HCT116 (cell line): ENCODE measurements around the gene SPON2. TPM values are rescaled to one million over a fixed set of nuclear protein-coding genes. Genes with fewer than 3 reads are reported as not detected.

Experiments used
- ATAC-seq: fragments of 200-7000 bp; cut with Tn5 transposase; 2 replicates; pipeline ENCODE4 v1.9.1; 2020; ENCODE audit warnings: mild to moderate bottlenecking, moderate library complexity
- BruUV-seq: library from RNA; stranded (reverse); fragments of 400-500 nt; replicated peaks from 2 replicates; lab custom pipeline; 2021; lab: Mats Ljungman, UMichigan
- CTCF ChIA-PET: fragments of 300-600 bp; sonication (Branson Sonifier 250); formaldehyde crosslinking; loops from one replicate; lab custom pipeline; 2021; ENCODE audit warnings: antibody characterized with exemption; lab: Charles Lee
- POLR2A ChIA-PET: fragments of 300-600, 350-600 bp; sonication (Branson Sonifier 250); formaldehyde crosslinking; loops from one replicate; lab custom pipeline; 2021; ENCODE audit warnings: antibody characterized with exemption; lab: Charles Lee
- RAD21 ChIA-PET, 2 experiments: fragments of 300-600 bp; sonication (Branson Sonifier 250); formaldehyde crosslinking; loops; one replicate each; lab custom pipeline; 2023; ENCODE audit warnings: low total read pairs in 2 of 2; ENCODE audit not compliant: uncharacterized antibody in 2 of 2, unreplicated experiment in 2 of 2, low non-redundant PET in 1 of 2; lab: Charles Lee
- DNase-seq: peaks from one replicate; pipeline ENCODE4 v3.0.0-alpha.2; 2010; ENCODE audit warnings: low read depth, low spot score
- H2AFZ ChIP-seq: fragments of 200-600 bp; shearing (Covaris generic), sonication (generic); 2 replicates; pipeline ENCODE4 v1.6.1; 2017; ENCODE audit warnings: low read depth, mixed run types, mixed read lengths, antibody characterized with exemption, low read length; ENCODE audit not compliant: poor library complexity, severe bottlenecking
- H3K27ac ChIP-seq: 2 replicates; pipeline ENCODE4 v1.5.1; 2012; ENCODE audit warnings: low read depth, low read length
- H3K27me3 ChIP-seq: fragments of 200-600 bp; sonication (generic); 2 replicates; pipeline ENCODE4 v1.6.1; 2016; ENCODE audit warnings: mixed run types, low read length, mixed read lengths; ENCODE audit not compliant: insufficient read depth
- H3K36me3 ChIP-seq, 2 experiments: fragments of 200-500 bp in 1 of 2; fragments of 200-600 bp in 1 of 2; sonication (Bioruptor generic) in 1 of 2; sonication (generic) in 1 of 2; 2 replicates each; pipeline versions ENCODE4 v1.5.1 to v1.6.1; 2014 to 2016; ENCODE audit warnings: low read length in 2 of 2, inconsistent platforms in 1 of 2, mixed read lengths in 1 of 2, mixed run types in 1 of 2; ENCODE audit not compliant: insufficient read depth in 2 of 2, control insufficient read depth in 1 of 2
- H3K4me1 ChIP-seq, 2 experiments: fragments of 200-600 bp in 1 of 2; sonication (generic) in 1 of 2; 2 replicates each; pipeline versions ENCODE4 v1.5.1 to v1.6.1; 2012 to 2017; ENCODE audit warnings: low read length in 2 of 2, inconsistent platforms in 1 of 2, mild to moderate bottlenecking in 1 of 2, mixed read lengths in 1 of 2, mixed run types in 1 of 2, moderate library complexity in 1 of 2; ENCODE audit not compliant: insufficient read depth in 2 of 2, control insufficient read depth in 1 of 2
- H3K4me2 ChIP-seq: fragments of 200-600 bp; sonication (generic); 2 replicates; pipeline ENCODE4 v1.6.1; 2017; ENCODE audit warnings: mixed run types, low read length, mixed read lengths
- H3K4me3 ChIP-seq, 2 experiments: fragments of 200-600 bp in 1 of 2; sonication (generic) in 1 of 2; replicated peaks in 1 of 2; 2 replicates each; pipeline ENCODE4 v1.5.1; 2011 to 2016; ENCODE audit warnings: low read length in 2 of 2, control low read depth in 1 of 2, low read depth in 1 of 2, mild to moderate bottlenecking in 1 of 2, mixed read lengths in 1 of 2, mixed run types in 1 of 2
- H3K79me2 ChIP-seq: fragments of 200-600 bp; sonication (generic); 2 replicates; pipeline ENCODE4 v1.6.1; 2017; ENCODE audit warnings: mild to moderate bottlenecking, mixed run types, low read length, moderate library complexity, mixed read lengths; ENCODE audit not compliant: insufficient read depth
- H3K9ac ChIP-seq: fragments of 200-600 bp; sonication (generic); 2 replicates; pipeline ENCODE4 v1.6.1; 2016; ENCODE audit warnings: low read length, mixed read lengths
- H3K9me2 ChIP-seq: fragments of 200-600 bp; sonication (generic), shearing (Covaris generic); 2 replicates; pipeline ENCODE4 v1.6.1; 2017; ENCODE audit warnings: mixed run types, mild to moderate bottlenecking, moderate library complexity; ENCODE audit not compliant: insufficient read depth
- H3K9me3 ChIP-seq, 2 experiments: fragments of 200-500 bp in 1 of 2; fragments of 200-600 bp in 1 of 2; sonication (Bioruptor generic) in 1 of 2; sonication (generic) in 1 of 2; 2 replicates each; pipeline ENCODE4 v1.6.1; 2014 to 2017; ENCODE audit warnings: low read length in 2 of 2, mixed read lengths in 2 of 2, inconsistent platforms in 1 of 2, low read depth in 1 of 2, mild to moderate bottlenecking in 1 of 2, mixed run types in 1 of 2, moderate library complexity in 1 of 2; ENCODE audit not compliant: control insufficient read depth in 1 of 2, insufficient read depth in 1 of 2
- H4K20me1 ChIP-seq: fragments of 200-600 bp; sonication (generic), shearing (Covaris generic); 2 replicates; pipeline ENCODE4 v1.6.1; 2017; ENCODE audit warnings: mixed run types, mild to moderate bottlenecking, moderate library complexity; ENCODE audit not compliant: insufficient read depth
- ATF3 ChIP-seq: IDR thresholded peaks from 2 replicates; pipeline ENCODE4 v1.6.1; 2012
- CBX3 ChIP-seq: IDR thresholded peaks from 2 replicates; pipeline ENCODE4 v1.6.1; 2012; ENCODE audit warnings: low read depth
- CEBPB ChIP-seq: IDR thresholded peaks from 2 replicates; pipeline ENCODE4 v1.6.1; 2012; ENCODE audit warnings: low read depth
- CTCF ChIP-seq, 3 experiments: fragments of 200-600 bp in 1 of 3; sonication (generic) in 1 of 3; IDR thresholded peaks in 2 of 3; conservative IDR thresholded peaks in 1 of 3; 2 replicates each; pipeline ENCODE4 v1.5.1; 2012 to 2017; ENCODE audit warnings: low read depth in 2 of 3, low read length in 2 of 3, antibody characterized with exemption in 1 of 3, borderline replicate concordance in 1 of 3, control low read depth in 1 of 3, mild to moderate bottlenecking in 1 of 3, mixed read lengths in 1 of 3, mixed run types in 1 of 3, moderate library complexity in 1 of 3; ENCODE audit not compliant: insufficient read depth in 1 of 3
- EGR1 ChIP-seq: IDR thresholded peaks from 2 replicates; pipeline ENCODE4 v1.6.1; 2012; ENCODE audit warnings: low read depth
- ELF1 ChIP-seq: IDR thresholded peaks from 2 replicates; pipeline ENCODE4 v1.6.1; 2012; ENCODE audit warnings: low read depth, borderline replicate concordance
- JUND ChIP-seq: IDR thresholded peaks from 2 replicates; pipeline ENCODE4 v1.6.1; 2012
- SP1 ChIP-seq: IDR thresholded peaks from 2 replicates; pipeline ENCODE4 v1.6.1; 2012; ENCODE audit warnings: low read depth
- SRF ChIP-seq: IDR thresholded peaks from 2 replicates; pipeline ENCODE4 v1.6.1; 2012; ENCODE audit warnings: low read depth
- TCF7L2 ChIP-seq: IDR thresholded peaks from 2 replicates; pipeline ENCODE4 v1.7.0; 2011; ENCODE audit warnings: borderline replicate concordance, inconsistent platforms; ENCODE audit not compliant: insufficient read depth, insufficient read length; ENCODE audit errors: extremely low read depth
- ZBTB33 ChIP-seq: IDR thresholded peaks from 2 replicates; pipeline ENCODE4 v1.6.1; 2011; ENCODE audit warnings: mild to moderate bottlenecking, low read length, moderate library complexity; ENCODE audit not compliant: insufficient replicate concordance; ENCODE audit errors: extremely low read depth
- ZNF274 ChIP-seq: fragments of 200-500 bp; sonication (Bioruptor generic); IDR thresholded peaks from 2 replicates; pipeline ENCODE4 v1.6.1; 2014; ENCODE audit warnings: mild to moderate bottlenecking, low read depth, low read length, inconsistent platforms
- intact Hi-C: fragments of 100-400 bp; cut with micrococcal nuclease; formaldehyde crosslinking; loops from 2 replicates; pipeline ENCODE4 v1.10.0; 2022
- total RNA-seq: library from RNA; stranded (reverse); gene quantifications from one replicate; pipeline ENCODE4 v1.2.1, GENCODE V29; 2021; ENCODE audit not compliant: unreplicated experiment

The SPON2 gene
- total RNA-seq, 1 experiment from 2014 or later: 1.5 TPM

- POLR2A ChIA-PET: interaction anchor here (1.2 kb wide), 1 partner anchor 8 kb away, joined by 4 read pairs; no protein-coding TSS in a partner anchor
- no peaks in the 10 kb centered on the region for H3K9me2 ChIP-seq
- TF ChIP-seq SP1 (no peak), CBX3 (no peak), JUND (no peak), ELF1 (no peak), CTCF (IDR thresholded peaks at IDR 0.05 in 2 of 3, conservative IDR thresholded peaks at IDR 0.05 in 1 of 3; ENCODE audit: borderline replicate concordance in 1 of 3, insufficient read depth in 1 of 3, low read depth in 2 of 3, low read length in 2 of 3) (no peak), ZBTB33 (no peak), ATF3 (no peak), SRF (no peak), EGR1 (no peak), TCF7L2 (no peak), ZNF274 (no peak), CEBPB (no peak)
- H3K4me1 ChIP-seq: peaks cover 0 to 21% of the 10 kb centered on the region in 2 experiments; a peak in 2 of 4 replicates
- no peak overlapping the region for H3K9ac ChIP-seq
- peak overlapping the region; percentile 1; the same call in 1 of the 2 replicates for H3K4me2 ChIP-seq
- RAD21 ChIA-PET: no interaction called here
- H3K79me2 ChIP-seq: no peaks in the 10 kb centered on the region
- no peaks in the 10 kb centered on the region for H3K27me3 ChIP-seq
- H3K36me3 ChIP-seq: no peaks in the 10 kb centered on the region
- no peak overlapping the region for H2AFZ ChIP-seq
- H3K27ac ChIP-seq: no peak overlapping the region
- CTCF ChIA-PET: no interaction called here
- H4K20me1 ChIP-seq: no peaks in the 10 kb centered on the region
- no peak overlapping the region for H3K4me3 ChIP-seq
- ATAC-seq (0 out of 2 replicates have a peak, but pooled peaks have one; percentile 16), DNase-seq (no peak)
- no TSS peak for BruUV-seq
- H3K9me3 ChIP-seq: no peaks in the 10 kb centered on the region
- intact Hi-C loops: no loop called here
Measured at GRCh38 chr4:1176398-1177273, 4.3 kb upstream of the SPON2 start.
